MM.1S (cell line): Measurements from ENCODE around the gene TLR7.

ENCODE experiments used
- CTCF ChIP-seq: fragments of 300-600 bp; sonication (generic); IDR thresholded peaks from 2 replicates; pipeline ENCODE4 v1.5.1; 2016; ENCODE audit warnings: antibody characterized with exemption, low read length, mixed read lengths
- EZH2 ChIP-seq: fragments of 300-600 bp; sonication (generic); optimal IDR thresholded peaks from 2 replicates; pipeline ENCODE3; 2017; ENCODE audit warnings: low read depth, mild to moderate bottlenecking, antibody characterized with exemption, low read length, mixed read lengths

- TF ChIP-seq CTCF (peak; percentile 65), EZH2 (no peak)
Observed at GRCh38 chrX:12894074-12895030, 27.5 kb downstream of the TLR7 start.
